GM19468 (cell line): Measurements from ENCODE around the gene ISLR2.

ENCODE experiments used
- ATAC-seq: cut with Tn5 transposase; IDR thresholded peaks from one replicate; pipeline ENCODE4 v1.9.1; 2021; ENCODE audit warnings: mild to moderate bottlenecking, moderate library complexity, moderate number of reproducible peaks; ENCODE audit not compliant: unreplicated experiment; ENCODE audit errors: extremely low read depth

The ISLR2 gene

DNA sequence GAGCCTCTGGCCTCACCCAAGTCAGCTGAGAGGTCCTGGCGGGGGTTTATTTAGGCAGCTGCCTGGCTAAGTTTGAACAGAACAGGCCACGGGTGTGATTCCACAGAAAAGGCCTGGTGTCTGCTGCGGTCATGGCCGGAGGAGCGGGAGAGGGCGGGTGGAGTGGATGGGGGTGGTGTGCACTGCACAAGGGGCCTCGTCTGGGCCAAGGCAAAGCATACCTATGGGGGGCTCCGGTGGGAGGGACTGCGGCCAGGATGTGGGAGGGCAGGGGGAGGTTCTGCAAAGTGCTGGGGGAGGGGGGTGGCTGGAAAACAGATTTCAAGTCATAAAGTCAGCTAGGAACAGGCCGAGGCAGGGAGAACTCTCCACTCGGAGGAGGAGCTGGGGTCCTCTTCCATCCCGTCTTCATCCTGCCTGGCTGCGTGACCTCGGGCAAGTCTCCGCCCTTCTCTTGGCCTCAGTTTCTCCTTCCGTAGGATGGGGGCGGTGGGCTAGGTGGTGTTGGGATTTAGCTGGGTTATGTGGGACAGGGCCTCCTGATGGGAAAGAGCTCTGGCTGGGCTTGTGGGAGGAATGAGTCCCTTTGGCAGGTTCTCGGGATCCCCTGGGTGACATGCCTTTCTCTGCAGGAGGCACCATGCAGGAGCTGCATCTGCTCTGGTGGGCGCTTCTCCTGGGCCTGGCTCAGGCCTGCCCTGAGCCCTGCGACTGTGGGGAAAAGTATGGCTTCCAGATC, 44.0 kb downstream of the ISLR2 start:
- ATAC-seq = no peak

DNA sequence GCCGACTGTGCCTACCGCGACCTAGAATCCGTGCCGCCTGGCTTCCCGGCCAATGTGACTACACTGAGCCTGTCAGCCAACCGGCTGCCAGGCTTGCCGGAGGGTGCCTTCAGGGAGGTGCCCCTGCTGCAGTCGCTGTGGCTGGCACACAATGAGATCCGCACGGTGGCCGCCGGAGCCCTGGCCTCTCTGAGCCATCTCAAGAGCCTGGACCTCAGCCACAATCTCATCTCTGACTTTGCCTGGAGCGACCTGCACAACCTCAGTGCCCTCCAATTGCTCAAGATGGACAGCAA, 44.5 kb downstream of the ISLR2 start:
- no peak for ATAC-seq

DNA sequence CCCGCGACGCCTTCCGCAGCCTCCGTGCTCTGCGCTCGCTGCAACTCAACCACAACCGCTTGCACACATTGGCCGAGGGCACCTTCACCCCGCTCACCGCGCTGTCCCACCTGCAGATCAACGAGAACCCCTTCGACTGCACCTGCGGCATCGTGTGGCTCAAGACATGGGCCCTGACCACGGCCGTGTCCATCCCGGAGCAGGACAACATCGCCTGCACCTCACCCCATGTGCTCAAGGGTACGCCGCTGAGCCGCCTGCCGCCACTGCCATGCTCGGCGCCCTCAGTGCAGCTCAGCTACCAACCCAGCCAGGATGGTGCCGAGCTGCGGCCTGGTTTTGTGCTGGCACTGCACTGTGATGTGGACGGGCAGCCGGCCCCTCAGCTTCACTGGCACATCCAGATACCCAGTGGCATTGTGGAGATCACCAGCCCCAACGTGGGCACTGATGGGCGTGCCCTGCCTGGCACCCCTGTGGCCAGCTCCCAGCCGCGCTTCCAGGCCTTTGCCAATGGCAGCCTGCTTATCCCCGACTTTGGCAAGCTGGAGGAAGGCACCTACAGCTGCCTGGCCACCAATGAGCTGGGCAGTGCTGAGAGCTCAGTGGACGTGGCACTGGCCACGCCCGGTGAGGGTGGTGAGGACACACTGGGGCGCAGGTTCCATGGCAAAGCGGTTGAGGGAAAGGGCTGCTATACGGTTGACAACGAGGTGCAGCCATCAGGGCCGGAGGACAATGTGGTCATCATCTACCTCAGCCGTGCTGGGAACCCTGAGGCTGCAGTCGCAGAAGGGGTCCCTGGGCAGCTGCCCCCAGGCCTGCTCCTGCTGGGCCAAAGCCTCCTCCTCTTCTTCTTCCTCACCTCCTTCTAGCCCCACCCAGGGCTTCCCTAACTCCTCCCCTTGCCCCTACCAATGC, 45.1 kb downstream of the ISLR2 start:
- no peak for ATAC-seq

DNA sequence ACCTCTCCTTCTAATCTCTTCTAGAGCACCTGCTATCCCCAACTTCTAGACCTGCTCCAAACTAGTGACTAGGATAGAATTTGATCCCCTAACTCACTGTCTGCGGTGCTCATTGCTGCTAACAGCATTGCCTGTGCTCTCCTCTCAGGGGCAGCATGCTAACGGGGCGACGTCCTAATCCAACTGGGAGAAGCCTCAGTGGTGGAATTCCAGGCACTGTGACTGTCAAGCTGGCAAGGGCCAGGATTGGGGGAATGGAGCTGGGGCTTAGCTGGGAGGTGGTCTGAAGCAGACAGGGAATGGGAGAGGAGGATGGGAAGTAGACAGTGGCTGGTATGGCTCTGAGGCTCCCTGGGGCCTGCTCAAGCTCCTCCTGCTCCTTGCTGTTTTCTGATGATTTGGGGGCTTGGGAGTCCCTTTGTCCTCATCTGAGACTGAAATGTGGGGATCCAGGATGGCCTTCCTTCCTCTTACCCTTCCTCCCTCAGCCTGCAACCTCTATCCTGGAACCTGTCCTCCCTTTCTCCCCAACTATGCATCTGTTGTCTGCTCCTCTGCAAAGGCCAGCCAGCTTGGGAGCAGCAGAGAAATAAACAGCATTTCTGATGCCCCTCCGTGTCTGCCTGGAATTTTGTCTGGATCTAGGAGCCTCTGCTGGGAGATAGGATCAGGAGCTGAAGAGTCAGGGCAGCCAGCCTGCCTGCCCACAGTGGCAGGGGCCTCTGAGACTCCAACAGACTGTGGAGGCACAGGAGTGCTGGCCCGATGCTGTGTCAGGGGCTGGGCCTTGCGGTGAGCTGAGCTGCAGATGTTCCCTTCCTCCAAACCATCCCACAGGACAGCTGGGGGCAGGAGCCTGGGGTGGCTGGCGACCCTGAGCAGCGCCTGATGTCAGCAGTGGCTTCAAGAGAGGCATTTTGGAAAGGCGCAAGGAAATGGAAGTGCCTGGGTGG, 46.2 kb downstream of the ISLR2 start:
- no peak for ATAC-seq

DNA sequence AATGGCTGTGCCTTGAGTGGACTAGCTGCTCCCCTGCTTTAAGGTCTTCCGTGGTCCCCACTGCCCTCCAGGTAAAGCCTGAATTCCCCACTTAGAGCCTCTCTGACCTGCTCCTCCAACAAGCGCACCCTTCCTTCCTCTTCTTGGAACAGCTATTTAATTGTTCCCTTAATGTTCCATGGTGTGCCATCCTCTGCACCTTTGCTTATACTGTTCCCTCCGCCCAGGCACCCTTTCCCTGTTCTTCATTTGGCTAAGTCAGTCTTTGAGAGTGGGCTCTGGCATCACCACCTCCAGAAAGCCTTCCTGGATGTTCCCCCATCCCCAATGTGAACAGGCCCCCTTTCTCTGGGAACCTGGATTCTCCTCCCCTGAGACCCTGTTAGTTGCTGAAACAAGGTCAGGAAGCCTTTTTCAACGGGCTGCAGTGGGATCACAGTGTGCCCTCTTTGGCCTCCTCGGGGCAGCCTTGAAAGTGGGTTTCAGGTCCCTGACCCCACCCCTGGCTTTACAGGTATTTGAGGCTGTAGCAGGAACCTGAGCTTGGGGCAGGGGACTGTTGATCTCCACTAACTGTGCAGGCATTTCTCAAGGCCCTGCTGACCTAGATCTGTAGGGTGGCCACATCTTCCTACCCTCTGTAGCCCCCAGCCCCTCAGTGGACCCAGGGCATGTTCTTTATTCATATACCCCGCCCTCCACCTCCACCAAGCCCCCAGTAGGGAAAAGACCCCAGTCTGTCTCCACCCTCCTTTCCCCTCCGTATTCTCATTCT, 48.1 kb downstream of the ISLR2 start:
- no peak for ATAC-seq

DNA sequence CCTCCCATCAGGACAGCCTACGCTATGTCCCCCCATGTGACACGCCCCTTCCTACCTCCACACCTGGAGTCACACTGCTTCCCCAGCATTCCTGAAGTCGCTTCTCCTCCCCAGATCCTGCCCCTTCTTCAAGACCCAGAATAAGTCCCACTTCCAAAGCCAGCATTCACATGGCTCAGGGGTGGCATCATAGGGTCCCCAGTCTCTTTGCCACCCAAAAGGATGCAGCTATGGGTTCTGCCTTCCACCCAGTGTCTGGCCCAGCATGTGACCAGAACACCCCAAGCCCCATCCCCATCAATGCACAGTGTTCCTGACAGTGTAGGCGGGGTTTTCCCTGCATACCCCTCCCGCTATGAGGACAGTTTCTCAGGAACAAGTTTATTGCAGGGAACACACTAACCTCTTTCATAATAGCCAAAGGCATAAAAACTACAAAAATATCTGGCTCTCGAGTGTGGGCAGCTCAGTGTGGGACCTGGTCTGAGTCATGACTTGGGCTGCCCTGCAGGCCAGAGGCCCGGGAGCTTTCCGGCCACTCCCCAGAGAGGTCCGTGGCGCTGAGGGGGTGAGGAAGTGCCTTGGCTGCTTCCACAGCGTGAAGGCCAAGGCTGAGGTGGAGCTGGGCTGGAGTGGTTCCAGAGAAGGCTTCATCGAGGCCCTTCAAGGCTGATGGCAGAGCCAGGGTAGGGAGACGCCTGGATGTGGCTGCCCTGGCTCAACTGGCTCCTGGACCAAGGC, 48.9 kb downstream of the ISLR2 start:
- no peak for ATAC-seq

DNA sequence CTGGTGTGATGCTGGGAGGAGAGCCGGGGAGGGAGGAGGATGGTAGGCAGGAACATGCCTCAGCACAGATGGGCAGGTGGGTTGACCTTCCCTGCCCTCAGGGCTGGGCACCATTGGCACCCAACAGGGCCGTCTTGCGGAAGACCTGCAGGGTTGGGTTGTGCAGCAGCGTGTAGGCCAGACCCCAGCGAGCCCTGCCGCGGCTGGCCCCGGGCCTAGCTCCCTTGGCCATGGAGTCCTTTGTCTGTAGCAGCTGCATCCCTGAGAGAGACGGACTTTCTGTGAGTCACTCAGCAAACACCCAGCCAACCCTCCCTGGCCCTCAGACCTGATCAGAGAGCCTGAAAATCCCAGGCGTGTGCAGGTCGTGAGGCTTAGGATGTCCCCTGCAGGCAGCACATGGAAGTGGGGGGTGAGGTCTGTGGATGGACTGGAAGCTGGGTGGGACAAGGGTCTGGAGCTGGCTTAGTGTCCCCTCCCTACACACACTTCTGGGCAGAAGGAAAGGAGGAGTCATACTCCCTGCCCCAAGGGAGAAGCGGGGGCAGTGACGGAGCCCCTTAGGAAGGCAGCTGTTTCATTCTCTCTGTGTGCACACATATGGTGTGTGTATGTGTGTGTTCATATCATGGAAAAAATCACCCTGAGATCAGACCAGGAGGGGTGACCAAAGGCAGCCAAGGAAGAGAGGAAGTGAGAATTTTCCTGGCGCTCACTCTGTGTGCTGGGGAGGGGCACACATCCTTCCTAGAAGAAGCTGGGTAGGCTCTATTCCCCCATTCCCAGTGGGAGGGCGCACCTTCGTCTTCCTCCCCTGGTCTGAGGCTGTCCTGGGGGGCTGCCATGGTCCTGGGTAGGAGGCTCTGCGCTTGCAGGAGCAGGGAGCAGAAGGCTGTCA, 49.8 kb downstream of the ISLR2 start:
- ATAC-seq = no peak

DNA sequence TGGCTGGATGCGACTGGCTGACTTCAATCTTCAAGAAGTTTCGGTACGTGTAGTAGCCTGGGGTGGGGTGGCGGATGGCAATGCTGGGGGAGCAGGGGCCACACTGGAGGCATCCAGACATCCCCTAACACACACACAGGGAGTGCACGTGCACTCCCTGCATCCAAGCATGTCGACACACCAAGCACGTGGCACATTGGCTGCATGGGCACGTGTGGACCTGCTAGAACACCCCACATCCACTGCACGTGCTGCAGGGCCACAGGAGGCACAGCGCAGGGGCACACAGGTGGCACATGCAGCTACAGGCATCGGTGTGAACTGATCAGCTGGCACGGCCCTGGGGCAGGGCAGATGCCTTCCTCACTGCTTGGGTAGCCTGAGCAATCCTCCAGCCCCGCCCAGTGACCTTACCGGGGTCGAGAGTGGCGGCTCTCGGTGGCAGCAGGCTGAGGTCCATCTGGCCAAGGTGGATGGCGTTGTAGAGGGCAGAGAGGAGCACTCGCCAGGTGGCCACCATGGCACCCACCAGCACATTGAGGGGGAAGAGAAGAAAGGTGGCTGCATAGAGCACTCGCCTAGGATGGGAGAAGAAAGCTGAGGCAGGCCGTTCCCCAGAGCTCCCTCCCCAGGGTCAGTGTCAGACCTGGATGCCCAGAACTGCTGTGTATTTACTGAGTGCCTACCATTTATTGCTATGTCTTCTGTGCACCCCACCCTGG, 50.7 kb downstream of the ISLR2 start:
- ATAC-seq = no peak

DNA sequence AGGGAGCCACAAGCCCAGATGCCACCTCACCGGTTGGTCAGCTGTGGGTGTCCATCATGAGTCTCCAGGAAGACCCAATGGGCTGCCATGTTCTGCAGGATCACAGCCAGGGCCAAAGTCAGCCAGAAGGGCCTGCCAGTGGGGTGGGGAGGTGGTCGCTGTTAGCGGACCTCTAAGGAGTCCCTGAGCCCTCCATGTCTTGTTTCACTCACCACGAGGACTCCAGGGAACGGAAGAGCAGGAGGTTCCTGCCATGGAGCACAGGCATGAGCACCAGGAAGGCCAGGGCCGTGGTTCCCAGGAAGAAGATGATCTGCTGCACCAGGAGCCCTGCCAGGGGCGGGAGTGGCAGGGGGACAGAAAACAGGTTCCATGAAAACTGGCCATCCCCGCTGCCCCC, 51.7 kb downstream of the ISLR2 start:
- no peak for ATAC-seq

DNA sequence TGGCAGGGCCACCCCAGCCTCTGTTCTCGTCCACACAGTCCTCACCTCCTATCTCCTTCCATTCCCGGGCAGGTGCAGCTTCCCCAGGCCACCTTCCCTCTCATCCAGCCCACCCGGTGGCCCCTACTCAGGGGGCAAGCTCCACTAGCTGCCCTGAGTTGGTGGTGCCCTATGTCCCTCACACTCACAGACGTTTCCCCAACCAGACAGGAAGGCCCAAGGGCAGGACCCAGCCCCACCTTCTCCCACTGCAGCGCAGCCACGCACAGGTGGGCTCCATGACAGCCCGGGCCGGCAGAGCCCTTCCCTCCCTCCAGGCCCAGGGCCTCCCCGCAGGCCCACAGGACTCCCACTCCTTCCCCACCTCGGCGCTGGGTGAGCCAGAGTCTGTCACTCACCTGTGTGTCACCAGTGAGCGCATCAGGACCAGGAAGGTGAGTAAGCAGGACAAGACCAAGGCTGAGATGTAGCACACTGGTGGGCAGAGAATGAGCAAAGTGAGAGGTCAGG, 54.3 kb downstream of the ISLR2 start:
- ATAC-seq = no peak

DNA sequence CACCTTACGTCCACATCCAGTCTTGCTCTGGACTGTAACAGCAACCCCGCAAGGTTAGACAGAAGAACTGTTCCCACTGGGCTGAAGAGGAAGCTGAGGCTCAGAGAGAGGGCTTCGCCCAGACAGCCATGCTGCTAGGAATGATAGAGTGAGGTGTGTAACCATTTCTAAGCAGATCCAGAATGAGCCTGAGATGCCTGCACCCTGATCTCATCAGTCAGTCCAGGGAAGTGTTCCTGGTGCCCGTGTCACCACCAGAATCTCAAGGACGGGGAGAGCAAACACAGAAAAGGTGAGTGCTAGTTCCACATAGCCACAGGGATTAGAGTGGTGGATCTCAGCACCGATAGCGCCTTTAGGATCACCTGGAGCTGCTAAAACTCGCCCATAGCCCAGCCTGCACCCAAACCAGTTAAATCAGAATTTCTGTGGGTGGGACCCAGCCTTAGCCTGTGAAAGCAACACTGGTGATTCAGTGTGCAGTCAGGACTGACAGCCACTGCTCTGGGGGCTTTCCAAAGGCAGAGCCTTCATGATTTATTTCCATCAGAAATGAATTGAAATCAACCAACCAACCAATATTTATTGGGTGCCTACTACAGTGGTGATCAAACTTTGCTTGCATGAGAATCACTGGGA, 55.4 kb downstream of the ISLR2 start:
- ATAC-seq = no peak
